ENCODE data around the gene CCDC3. TPM values are rescaled to one million over a fixed set of nuclear protein-coding genes. Genes with fewer than 3 reads are reported as not detected.

CCDC3 gene
- total RNA-seq, 1 experiment from 2014 or later = 2.8 TPM

GRCh38 chr10:12934777-12935176 is 66.7 kb downstream of the CCDC3 start:
- Histone ChIP-seq H3K4me3 (ENCODE audit: low read depth, low read length, poor library complexity, severe bottlenecking) (no peak overlapping the region), H3K9me3 (ENCODE audit: low read depth, low read length, poor library complexity, severe bottlenecking) (no peaks in the 10 kb centered on the region), H3K36me3 (ENCODE audit: insufficient read depth, low read length, poor library complexity, severe bottlenecking) (no peaks in the 10 kb centered on the region), H3K27ac (ENCODE audit: low read depth, low read length, poor library complexity, severe bottlenecking) (no peak overlapping the region), H3K27me3 (replicated peaks; ENCODE audit: insufficient read depth, low read depth, low read length, poor library complexity) (no peaks in the 10 kb centered on the region), H3K4me1 (ENCODE audit: insufficient read depth, low read length, poor library complexity, severe bottlenecking) (no peaks in the 10 kb centered on the region)
- CTCF ChIA-PET = no interaction called here
- no peak for TF ChIP-seq EZH2 (IDR thresholded peaks at IDR 0.05; ENCODE audit: borderline replicate concordance, low read depth, low read length, poor library complexity, severe bottlenecking)
- TF ChIP-seq, protein P1, sequence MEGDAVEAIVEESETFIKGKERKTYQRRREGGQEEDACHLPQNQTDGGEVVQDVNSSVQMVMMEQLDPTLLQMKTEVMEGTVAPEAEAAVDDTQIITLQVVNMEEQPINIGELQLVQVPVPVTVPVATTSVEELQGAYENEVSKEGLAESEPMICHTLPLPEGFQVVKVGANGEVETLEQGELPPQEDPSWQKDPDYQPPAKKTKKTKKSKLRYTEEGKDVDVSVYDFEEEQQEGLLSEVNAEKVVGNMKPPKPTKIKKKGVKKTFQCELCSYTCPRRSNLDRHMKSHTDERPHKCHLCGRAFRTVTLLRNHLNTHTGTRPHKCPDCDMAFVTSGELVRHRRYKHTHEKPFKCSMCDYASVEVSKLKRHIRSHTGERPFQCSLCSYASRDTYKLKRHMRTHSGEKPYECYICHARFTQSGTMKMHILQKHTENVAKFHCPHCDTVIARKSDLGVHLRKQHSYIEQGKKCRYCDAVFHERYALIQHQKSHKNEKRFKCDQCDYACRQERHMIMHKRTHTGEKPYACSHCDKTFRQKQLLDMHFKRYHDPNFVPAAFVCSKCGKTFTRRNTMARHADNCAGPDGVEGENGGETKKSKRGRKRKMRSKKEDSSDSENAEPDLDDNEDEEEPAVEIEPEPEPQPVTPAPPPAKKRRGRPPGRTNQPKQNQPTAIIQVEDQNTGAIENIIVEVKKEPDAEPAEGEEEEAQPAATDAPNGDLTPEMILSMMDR (conservative IDR thresholded peaks at IDR 0.05; ENCODE audit: low read depth, low read length) = no peak
- peak; percentile 9 for DNase-seq (ENCODE audit: low spot score)
- POLR2A ChIA-PET (ENCODE audit: low non-redundant PET) = no interaction called here
- intact Hi-C loops (cut with micrococcal nuclease; ENCODE audit: unreplicated experiment) = no loop called here
- BruUV-seq (replicated peaks) = no TSS peak

DNA sequence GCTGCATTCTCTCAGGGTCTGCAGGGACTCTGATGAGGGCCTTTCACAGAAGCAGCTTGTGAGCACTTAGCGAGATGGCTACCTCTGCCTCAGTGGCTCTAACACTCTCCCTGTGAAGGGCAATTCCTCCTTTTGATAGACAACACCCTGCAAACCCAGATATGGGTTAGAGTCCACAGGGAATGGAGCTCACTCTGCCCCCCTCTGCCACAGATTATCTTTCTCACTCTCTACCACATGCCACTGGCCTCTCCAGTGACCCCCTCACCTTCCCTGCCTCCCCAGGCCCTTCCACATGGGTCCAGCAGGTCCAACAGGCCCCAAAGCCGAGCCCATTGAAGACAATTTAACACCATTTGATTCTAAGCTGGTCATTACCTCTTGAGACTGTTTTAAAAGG is 72.1 kb downstream of the CCDC3 start:
- H3K4me1 ChIP-seq (ENCODE audit: insufficient read depth, low read length, poor library complexity, severe bottlenecking) = no peaks in the 10 kb centered on the region
- CTCF ChIA-PET = no interaction called here
- intact Hi-C loops (cut with micrococcal nuclease; ENCODE audit: unreplicated experiment) = no loop called here

GRCh38 chr10:12928571-12928970 is 72.9 kb downstream of the CCDC3 start:
- CTCF ChIA-PET = no interaction called here
- BruUV-seq (replicated peaks) = no TSS peak

More for the DNA sequence above, 72.1 kb downstream of the CCDC3 start:
- BruUV-seq (replicated peaks) = no TSS peak
- TF ChIP-seq, protein P1 (conservative IDR thresholded peaks at IDR 0.05; ENCODE audit: low read depth, low read length) = no peak
- TF ChIP-seq EZH2 (IDR thresholded peaks at IDR 0.05; ENCODE audit: borderline replicate concordance, low read depth, low read length, poor library complexity, severe bottlenecking) = no peak
- POLR2A ChIA-PET (ENCODE audit: low non-redundant PET) = no interaction called here
- DNase-seq (ENCODE audit: low spot score) = no peak
- no peaks in the 10 kb centered on the region for H3K9me3 ChIP-seq (ENCODE audit: low read depth, low read length, poor library complexity, severe bottlenecking)
- H3K36me3 ChIP-seq (ENCODE audit: insufficient read depth, low read length, poor library complexity, severe bottlenecking) = no peaks in the 10 kb centered on the region
- no peak overlapping the region for H3K27ac ChIP-seq (ENCODE audit: low read depth, low read length, poor library complexity, severe bottlenecking)
- H3K4me3 ChIP-seq (ENCODE audit: low read depth, low read length, poor library complexity, severe bottlenecking) = no peak overlapping the region
- no peaks in the 10 kb centered on the region for H3K27me3 ChIP-seq (replicated peaks; ENCODE audit: insufficient read depth, low read depth, low read length, poor library complexity)

More at GRCh38 chr10:12928571-12928970, 72.9 kb downstream of the CCDC3 start:
- no peak for DNase-seq (ENCODE audit: low spot score)
- H3K4me3 ChIP-seq (ENCODE audit: low read depth, low read length, poor library complexity, severe bottlenecking) = no peak overlapping the region
- TF ChIP-seq, protein P1 (conservative IDR thresholded peaks at IDR 0.05; ENCODE audit: low read depth, low read length) = no peak
- TF ChIP-seq EZH2 (IDR thresholded peaks at IDR 0.05; ENCODE audit: borderline replicate concordance, low read depth, low read length, poor library complexity, severe bottlenecking) = no peak
- no peaks in the 10 kb centered on the region for H3K36me3 ChIP-seq (ENCODE audit: insufficient read depth, low read length, poor library complexity, severe bottlenecking)
- no peaks in the 10 kb centered on the region for H3K9me3 ChIP-seq (ENCODE audit: low read depth, low read length, poor library complexity, severe bottlenecking)
- H3K4me1 ChIP-seq (ENCODE audit: insufficient read depth, low read length, poor library complexity, severe bottlenecking) = no peaks in the 10 kb centered on the region
- H3K27ac ChIP-seq (ENCODE audit: low read depth, low read length, poor library complexity, severe bottlenecking) = no peak overlapping the region
- intact Hi-C loops (cut with micrococcal nuclease; ENCODE audit: unreplicated experiment) = no loop called here
- no peaks in the 10 kb centered on the region for H3K27me3 ChIP-seq (replicated peaks; ENCODE audit: insufficient read depth, low read depth, low read length, poor library complexity)
- POLR2A ChIA-PET (ENCODE audit: low non-redundant PET) = no interaction called here
